Prostate gland (tissue), 2 donors: ENCODE measurements around the gene CD300A.

Experiments
- CTCF ChIP-seq, 4 experiments: fragments of 200-600 bp in 2 of 4; fragments of 450-650 bp in 2 of 4; sonication (generic) in 2 of 4; IDR thresholded peaks; 1 replicate in 3 of 4; 2 replicates in 1 of 4; pipeline ENCODE4 v1.5.1; 2016 to 2019; ENCODE audit warnings: antibody characterized with exemption in 4 of 4, mild to moderate bottlenecking in 2 of 4, moderate library complexity in 2 of 4
- POLR2A ChIP-seq: fragments of 450-650 bp; IDR thresholded peaks from one replicate; pipeline ENCODE4 v1.6.1; 2016; ENCODE audit warnings: antibody characterized with exemption, mild to moderate bottlenecking
- POLR2AphosphoS5 ChIP-seq: sonication (generic); formaldehyde crosslinking; IDR thresholded peaks from one replicate; pipeline ENCODE4 v1.6.1; 2017; ENCODE audit warnings: antibody characterized with exemption

- TF ChIP-seq POLR2A (peak; percentile 46), CTCF (IDR thresholded peaks at IDR 0.05) (no peak), POLR2AphosphoS5 (no peak)
These were observed 36.6 kb upstream of the CD300A start for GRCh38 chr17:74429604-74430384.
